ENCODE results near the gene GSTO2.

DNA sequence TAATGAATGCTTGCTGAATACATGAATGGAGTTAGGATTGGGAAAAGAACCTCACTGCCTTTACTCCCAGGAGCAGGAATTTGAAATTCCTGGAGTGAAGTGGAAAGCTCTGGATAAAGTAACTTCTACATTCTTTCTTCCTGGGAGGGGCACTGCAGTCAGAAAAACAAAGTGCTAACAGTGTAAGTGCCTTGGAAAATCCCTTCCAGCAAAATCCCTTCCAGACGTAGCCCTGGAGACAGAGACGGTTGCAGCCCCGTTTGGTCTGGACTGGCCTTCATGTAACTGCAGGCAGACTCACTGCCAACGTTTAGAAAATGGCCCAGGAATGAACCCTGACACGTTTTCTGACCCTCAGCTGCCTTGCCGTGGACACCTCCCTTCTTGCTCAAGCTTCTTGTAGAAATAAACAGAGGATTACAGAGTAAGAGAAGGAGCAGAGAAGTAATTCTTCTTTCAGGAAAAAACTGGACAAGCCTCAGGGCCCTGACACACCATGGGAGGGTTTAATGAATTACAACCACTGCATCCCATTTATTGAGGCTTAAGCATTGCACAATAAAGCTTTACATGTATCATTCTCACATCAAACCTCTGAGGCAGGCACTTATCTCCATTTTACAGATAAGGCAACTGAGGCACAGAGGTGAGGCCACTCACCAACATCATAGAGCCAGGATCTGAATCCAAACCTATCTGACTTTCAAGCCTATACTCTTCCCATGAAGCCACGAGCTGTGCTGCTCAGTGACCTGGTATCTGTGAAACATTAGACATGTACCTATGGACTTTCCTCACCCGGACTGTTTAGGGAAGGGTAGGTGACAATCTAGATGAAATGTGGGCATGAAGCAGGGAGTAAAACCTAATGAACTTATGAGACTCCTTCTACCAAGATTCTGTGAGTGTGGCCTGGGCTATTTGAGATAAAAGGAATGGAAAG is 61.5 kb downstream of the GSTO2 start:
- no peak for TF ChIP-seq GATA3 (IDR thresholded peaks at IDR 0.05; ENCODE audit: low read depth, low read length)
- no peak for TF ChIP-seq GATA2 (IDR thresholded peaks at IDR 0.05; ENCODE audit: low read depth, low read length)
